Pons (tissue), 1 donor: ENCODE data around the gene ATP2B3.

Experiments used
- DNase-seq: peaks from one replicate; pipeline ENCODE4 v3.0.0-alpha.2; 2016; ENCODE audit warnings: low spot score

ATP2B3 gene

GRCh38 chrX:153620576-153620975 is 103.1 kb downstream of the ATP2B3 start:
- no peak for DNase-seq

GRCh38 chrX:153621949-153622598 is 104.6 kb downstream of the ATP2B3 start:
- no peak for DNase-seq

GRCh38 chrX:153622661-153623309 is 105.3 kb downstream of the ATP2B3 start:
- no peak for DNase-seq

- no peak for DNase-seq
Observed at GRCh38 chrX:153623310-153624029, 106.0 kb downstream of the ATP2B3 start.

GRCh38 chrX:153624196-153625091 is 107.0 kb downstream of the ATP2B3 start:
- DNase-seq = no peak

- no peak for DNase-seq
Observed at GRCh38 chrX:153625271-153626024, 108.0 kb downstream of the ATP2B3 start.

- DNase-seq = no peak
Observed at GRCh38 chrX:153626025-153626633, 108.7 kb downstream of the ATP2B3 start.

- DNase-seq = no peak
Observed at GRCh38 chrX:153626863-153627674, 109.6 kb downstream of the ATP2B3 start.

- no peak for DNase-seq
Observed at GRCh38 chrX:153627675-153628111, 110.3 kb downstream of the ATP2B3 start.

- DNase-seq = no peak
Observed at GRCh38 chrX:153628129-153628528, 110.7 kb downstream of the ATP2B3 start.

- DNase-seq = no peak
Observed at GRCh38 chrX:153628665-153629064, 111.2 kb downstream of the ATP2B3 start.

GRCh38 chrX:153631346-153631745 is 113.9 kb downstream of the ATP2B3 start:
- no peak for DNase-seq

- DNase-seq = no peak
Observed at GRCh38 chrX:153631907-153632594, 114.6 kb downstream of the ATP2B3 start.
